ENCODE measurements around the gene ELAVL1. TPM values are rescaled to one million over a fixed set of nuclear protein-coding genes. Genes with fewer than 3 reads are reported as not detected.

ELAVL1 gene
- total and polyA plus RNA-seq, 9 of the 15 experiments (the other 6 are each of a cell fraction or from before 2014, with no cell fraction given), result 4.3 to 172 (median 69.2) TPM

DNA sequence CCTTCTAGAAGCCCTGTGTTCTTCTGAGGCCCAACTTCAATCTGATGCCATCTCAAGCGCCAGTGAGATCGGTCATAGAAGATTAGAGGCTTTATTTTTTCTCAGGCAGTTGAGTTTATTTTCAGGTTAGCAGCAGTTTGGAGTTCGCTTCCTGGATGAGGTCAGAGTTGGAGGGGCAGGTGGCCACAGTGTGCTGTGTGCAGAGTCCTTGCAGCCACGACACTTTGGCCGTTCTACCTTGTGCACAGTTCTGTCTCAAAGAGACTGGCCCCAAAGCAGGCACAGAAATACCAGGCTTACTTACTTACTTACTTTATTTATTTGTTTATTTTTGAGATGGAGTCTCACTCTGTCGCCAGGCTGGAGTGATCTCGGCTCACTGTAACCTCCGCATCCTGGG is 15.9 kb upstream of the ELAVL1 start (continued):
- TF ChIP-seq, protein P1, sequence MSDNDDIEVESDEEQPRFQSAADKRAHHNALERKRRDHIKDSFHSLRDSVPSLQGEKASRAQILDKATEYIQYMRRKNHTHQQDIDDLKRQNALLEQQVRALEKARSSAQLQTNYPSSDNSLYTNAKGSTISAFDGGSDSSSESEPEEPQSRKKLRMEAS (CRISPR knock-in tag; IDR thresholded peaks at IDR 0.05), result peak; percentile 42; the same call in 1 of the 2 replicates
- TF ChIP-seq, protein P2, sequence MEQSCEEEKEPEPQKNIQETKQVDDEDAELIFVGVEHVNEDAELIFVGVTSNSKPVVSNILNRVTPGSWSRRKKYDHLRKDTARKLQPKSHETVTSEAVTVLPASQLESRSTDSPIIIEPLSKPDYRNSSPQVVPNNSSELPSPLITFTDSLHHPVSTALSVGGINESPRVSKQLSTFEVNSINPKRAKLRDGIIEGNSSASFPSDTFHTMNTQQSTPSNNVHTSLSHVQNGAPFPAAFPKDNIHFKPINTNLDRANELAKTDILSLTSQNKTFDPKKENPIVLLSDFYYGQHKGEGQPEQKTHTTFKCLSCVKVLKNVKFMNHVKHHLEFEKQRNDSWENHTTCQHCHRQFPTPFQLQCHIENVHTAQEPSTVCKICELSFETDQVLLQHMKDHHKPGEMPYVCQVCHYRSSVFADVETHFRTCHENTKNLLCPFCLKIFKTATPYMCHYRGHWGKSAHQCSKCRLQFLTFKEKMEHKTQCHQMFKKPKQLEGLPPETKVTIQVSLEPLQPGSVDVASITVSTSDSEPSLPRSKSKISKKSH (CRISPR knock-in tag; IDR thresholded peaks at IDR 0.05), result no peak
- no peak for TF ChIP-seq LEF1 (IDR thresholded peaks at IDR 0.05)

DNA sequence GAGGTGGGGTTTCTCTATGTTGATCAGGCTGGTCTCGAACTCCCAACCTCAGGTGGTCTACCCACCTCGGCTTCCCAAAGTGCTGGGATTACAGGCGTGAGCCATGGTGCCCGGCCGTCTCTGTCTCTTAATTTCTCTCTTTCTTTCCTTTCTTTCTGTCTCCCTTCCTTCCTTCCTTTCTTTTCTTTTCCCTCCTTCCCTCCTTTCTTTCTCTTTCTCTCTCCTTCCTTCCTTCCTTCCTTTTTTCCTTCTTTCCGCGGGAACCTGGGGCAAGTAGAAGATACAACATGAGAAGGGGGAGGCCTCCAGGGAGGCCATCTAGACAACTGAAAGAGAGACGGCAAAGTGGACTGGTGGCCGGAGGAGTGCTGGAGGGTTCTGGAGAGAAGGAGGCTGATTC is 15.2 kb upstream of the ELAVL1 start:
- BruUV-seq (replicated peaks), result no TSS peak
- WGBS (ENCODE audit: insufficient coverage, low coverage, missing lambda C conversion rate), result 81% methylated on average over 6 of the region's 9 CpGs
- Histone ChIP-seq H3K27me3 (ENCODE audit: control insufficient read depth in 2 of 2, insufficient read depth in 2 of 2, low read length in 2 of 2) (no peaks in the 10 kb centered on the region), H2AFZ (ENCODE audit: low read depth, low read length) (no peak overlapping the region), H3K36me3 (ENCODE audit: control insufficient read depth, insufficient read depth, low read length) (no peaks in the 10 kb centered on the region; the same call in 2 of the 3 replicates), H3K9me1 (ENCODE audit: control insufficient read depth, insufficient read depth, low read length) (no peaks in the 10 kb centered on the region), H3K9me3 (replicated peaks; ENCODE audit: control insufficient read depth, insufficient read depth, low read depth, low read length) (no peaks in the 10 kb centered on the region), H3K9ac (ENCODE audit: insufficient read depth in 1 of 2, low read depth in 2 of 2, low read length in 2 of 2) (peak overlapping the region in 1 of 2 experiments; percentile 22; a peak in 1 of 4 replicates), H3K79me2 (ENCODE audit: control insufficient read depth, insufficient read depth, low read length) (no peaks in the 10 kb centered on the region), H4K20me1 (replicated peaks; ENCODE audit: control insufficient read depth, insufficient read depth, low read length) (no peaks in the 10 kb centered on the region), H3K4me1 (replicated peaks in 1 of 2; ENCODE audit: control insufficient read depth in 2 of 2, insufficient read depth in 2 of 2, low read length in 2 of 2) (peaks cover 12 to 16% of the 10 kb centered on the region in 2 experiments; a peak in 4 of 5 replicates), H3K4me2 (ENCODE audit: insufficient read depth, low read length) (no peak overlapping the region), H3K4me3 (no peak overlapping the region), H3K27ac (ENCODE audit: extremely low read depth, low read depth, low read length) (no peak overlapping the region)
- intact Hi-C loops (cut with micrococcal nuclease) (no loop called here), in situ Hi-C loops (cut with MboI) (no loop called here)
- ATAC-seq (no peak), DNase-seq (ENCODE audit: extremely low read depth in 1 of 4, low spot score in 3 of 4) (no peak), FAIRE-seq (no peak)
- TF ChIP-seq, protein P3, sequence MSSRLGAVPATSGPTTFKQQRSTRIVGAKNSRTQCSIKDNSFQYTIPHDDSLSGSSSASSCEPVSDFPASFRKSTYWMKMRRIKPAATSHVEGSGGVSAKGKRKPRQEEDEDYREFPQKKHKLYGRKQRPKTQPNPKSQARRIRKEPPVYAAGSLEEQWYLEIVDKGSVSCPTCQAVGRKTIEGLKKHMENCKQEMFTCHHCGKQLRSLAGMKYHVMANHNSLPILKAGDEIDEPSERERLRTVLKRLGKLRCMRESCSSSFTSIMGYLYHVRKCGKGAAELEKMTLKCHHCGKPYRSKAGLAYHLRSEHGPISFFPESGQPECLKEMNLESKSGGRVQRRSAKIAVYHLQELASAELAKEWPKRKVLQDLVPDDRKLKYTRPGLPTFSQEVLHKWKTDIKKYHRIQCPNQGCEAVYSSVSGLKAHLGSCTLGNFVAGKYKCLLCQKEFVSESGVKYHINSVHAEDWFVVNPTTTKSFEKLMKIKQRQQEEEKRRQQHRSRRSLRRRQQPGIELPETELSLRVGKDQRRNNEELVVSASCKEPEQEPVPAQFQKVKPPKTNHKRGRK (tag; IDR thresholded peaks at IDR 0.05), result peak; percentile 44; the same call in 1 of the 2 replicates
- TF ChIP-seq ZSCAN32 (CRISPR knock-in tag; IDR thresholded peaks at IDR 0.05) (no peak), OTX1 (CRISPR knock-in tag; IDR thresholded peaks at IDR 0.05) (0 out of 2 replicates have a peak, but pooled peaks have one; percentile 52)
- CTCF ChIA-PET (ENCODE audit: low intra/inter-chr PET ratio), result no interaction called here
- POLR2A ChIA-PET, result interaction anchor here (0.6 kb wide), 1 partner anchor 466 kb away, joined by 3 read pairs; no protein-coding TSS in a partner anchor
